ENCODE measurements around the gene DNHD1. TPM values are rescaled to one million over a fixed set of nuclear protein-coding genes. Genes with fewer than 3 reads are reported as not detected.

Gene DNHD1
- total RNA-seq, 1 experiment from 2014 or later, result 10.6 TPM

DNA sequence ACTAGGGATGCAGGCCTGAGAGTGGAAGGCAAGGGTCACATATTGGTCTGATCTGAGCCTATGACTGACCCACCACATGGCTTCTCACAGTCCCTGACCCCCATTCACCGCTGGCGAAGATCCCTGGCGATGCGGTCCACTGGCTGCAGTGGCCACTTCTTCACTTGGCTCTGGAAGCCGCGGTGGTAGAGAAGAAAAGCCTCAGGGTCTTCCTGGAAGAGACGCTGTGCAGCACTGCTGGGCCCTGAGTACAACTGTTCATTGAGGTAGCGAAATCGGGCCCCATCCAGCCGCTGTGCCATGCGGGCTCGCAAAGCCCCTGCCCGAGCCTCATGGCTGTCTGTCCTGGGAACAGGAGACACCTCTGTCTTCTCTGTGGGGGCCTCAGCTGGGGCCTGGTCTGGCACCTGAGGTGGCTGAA lies 104.0 kb downstream of the DNHD1 start:
- no peak for ATAC-seq
- TF ChIP-seq, protein P1, sequence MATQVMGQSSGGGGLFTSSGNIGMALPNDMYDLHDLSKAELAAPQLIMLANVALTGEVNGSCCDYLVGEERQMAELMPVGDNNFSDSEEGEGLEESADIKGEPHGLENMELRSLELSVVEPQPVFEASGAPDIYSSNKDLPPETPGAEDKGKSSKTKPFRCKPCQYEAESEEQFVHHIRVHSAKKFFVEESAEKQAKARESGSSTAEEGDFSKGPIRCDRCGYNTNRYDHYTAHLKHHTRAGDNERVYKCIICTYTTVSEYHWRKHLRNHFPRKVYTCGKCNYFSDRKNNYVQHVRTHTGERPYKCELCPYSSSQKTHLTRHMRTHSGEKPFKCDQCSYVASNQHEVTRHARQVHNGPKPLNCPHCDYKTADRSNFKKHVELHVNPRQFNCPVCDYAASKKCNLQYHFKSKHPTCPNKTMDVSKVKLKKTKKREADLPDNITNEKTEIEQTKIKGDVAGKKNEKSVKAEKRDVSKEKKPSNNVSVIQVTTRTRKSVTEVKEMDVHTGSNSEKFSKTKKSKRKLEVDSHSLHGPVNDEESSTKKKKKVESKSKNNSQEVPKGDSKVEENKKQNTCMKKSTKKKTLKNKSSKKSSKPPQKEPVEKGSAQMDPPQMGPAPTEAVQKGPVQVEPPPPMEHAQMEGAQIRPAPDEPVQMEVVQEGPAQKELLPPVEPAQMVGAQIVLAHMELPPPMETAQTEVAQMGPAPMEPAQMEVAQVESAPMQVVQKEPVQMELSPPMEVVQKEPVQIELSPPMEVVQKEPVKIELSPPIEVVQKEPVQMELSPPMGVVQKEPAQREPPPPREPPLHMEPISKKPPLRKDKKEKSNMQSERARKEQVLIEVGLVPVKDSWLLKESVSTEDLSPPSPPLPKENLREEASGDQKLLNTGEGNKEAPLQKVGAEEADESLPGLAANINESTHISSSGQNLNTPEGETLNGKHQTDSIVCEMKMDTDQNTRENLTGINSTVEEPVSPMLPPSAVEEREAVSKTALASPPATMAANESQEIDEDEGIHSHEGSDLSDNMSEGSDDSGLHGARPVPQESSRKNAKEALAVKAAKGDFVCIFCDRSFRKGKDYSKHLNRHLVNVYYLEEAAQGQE (IDR thresholded peaks at IDR 0.05; ENCODE audit: insufficient read depth in 1 of 2, low read depth in 2 of 2, low read length in 1 of 2), result no peak
- no peak for TF ChIP-seq SIN3A (IDR thresholded peaks at IDR 0.05; ENCODE audit: borderline replicate concordance, insufficient read depth, low read depth, low read length)
- TF ChIP-seq, protein P2, sequence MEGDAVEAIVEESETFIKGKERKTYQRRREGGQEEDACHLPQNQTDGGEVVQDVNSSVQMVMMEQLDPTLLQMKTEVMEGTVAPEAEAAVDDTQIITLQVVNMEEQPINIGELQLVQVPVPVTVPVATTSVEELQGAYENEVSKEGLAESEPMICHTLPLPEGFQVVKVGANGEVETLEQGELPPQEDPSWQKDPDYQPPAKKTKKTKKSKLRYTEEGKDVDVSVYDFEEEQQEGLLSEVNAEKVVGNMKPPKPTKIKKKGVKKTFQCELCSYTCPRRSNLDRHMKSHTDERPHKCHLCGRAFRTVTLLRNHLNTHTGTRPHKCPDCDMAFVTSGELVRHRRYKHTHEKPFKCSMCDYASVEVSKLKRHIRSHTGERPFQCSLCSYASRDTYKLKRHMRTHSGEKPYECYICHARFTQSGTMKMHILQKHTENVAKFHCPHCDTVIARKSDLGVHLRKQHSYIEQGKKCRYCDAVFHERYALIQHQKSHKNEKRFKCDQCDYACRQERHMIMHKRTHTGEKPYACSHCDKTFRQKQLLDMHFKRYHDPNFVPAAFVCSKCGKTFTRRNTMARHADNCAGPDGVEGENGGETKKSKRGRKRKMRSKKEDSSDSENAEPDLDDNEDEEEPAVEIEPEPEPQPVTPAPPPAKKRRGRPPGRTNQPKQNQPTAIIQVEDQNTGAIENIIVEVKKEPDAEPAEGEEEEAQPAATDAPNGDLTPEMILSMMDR (IDR thresholded peaks at IDR 0.05), result no peak
- TF ChIP-seq TCF7L2 (IDR thresholded peaks at IDR 0.05; ENCODE audit: low read depth, low read length), result no peak
- TF ChIP-seq POLR2AphosphoS5 (IDR thresholded peaks at IDR 0.05; ENCODE audit: low read depth, low read length), result no peak
- no peak for DNase-seq (ENCODE audit: low read depth, low spot score)
- H3K27ac ChIP-seq (ENCODE audit: low read length), result no peak overlapping the region
- no peaks in the 10 kb centered on the region for H3K27me3 ChIP-seq (ENCODE audit: control insufficient read depth, insufficient read depth, low read length)
- no peaks in the 10 kb centered on the region for H3K9me3 ChIP-seq (ENCODE audit: control insufficient read depth, insufficient read depth, low read depth, low read length)
- peaks cover 23% of the 10 kb centered on the region for H3K4me1 ChIP-seq (ENCODE audit: control insufficient read depth, insufficient read depth, low read length)
- CTCF ChIA-PET, result no interaction called here
- intact Hi-C loops (cut with micrococcal nuclease; ENCODE audit: unreplicated experiment) (loop anchor here (10.0 kb wide), 1 partner anchor 226 kb away; no protein-coding TSS in a partner anchor), in situ Hi-C loops (cut with HindIII; ENCODE audit: low pct_unique_long_range_greater_than_20kb, low sequenced_read_pairs) (no loop called here)
- POLR2A ChIA-PET, result no interaction called here
- H3K36me3 ChIP-seq (ENCODE audit: control insufficient read depth, insufficient read depth, low read length), result peaks cover 12% of the 10 kb centered on the region
- no peak overlapping the region for H3K4me3 ChIP-seq (ENCODE audit: low read depth in 2 of 2, low read length in 2 of 2)
- no TSS peak for BruUV-seq (replicated peaks)

DNA sequence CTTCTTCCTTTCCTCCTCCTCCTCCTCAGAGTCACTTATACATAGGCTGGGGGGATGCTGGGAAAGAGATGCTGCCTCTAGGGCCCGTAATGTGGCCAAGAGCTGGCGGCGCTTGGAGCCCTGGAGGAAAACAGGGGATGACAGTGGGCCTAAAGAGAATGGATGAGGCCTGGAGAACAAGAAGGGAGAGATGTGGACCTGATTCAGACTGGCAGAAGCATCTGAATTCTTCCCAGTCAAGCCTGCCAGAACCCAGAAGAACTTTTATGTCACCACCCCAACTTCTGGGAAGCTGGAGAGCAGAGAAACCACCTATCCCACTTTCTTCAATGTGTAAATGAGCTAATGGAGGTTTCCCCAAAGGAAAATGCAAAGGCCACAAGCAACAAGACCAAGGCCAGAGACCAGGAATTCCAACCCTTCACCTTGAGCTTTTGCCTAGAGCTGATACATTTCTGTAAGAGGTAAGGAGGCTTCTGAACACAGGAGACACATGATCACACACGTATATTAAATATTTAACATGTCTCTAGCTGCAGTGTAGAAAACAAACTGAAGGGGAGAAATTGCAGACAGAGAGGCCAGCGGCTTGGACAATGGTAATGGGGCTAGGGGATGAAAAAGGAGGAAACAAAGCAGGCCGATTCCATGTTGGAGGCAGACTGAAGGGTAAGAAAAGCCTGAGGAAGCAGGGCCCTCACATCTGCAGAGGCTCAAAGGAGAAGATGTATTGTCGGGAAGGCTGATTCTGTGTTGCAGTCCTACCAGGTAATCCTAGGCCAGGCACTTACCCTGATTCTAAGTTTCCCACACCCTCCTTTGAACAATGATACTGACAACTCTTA lies 105.2 kb downstream of the DNHD1 start:
- in situ Hi-C loops (cut with HindIII; ENCODE audit: low pct_unique_long_range_greater_than_20kb, low sequenced_read_pairs) (no loop called here), intact Hi-C loops (cut with micrococcal nuclease; ENCODE audit: unreplicated experiment) (loop anchor here (10.0 kb wide), 1 partner anchor 228 kb away; no protein-coding TSS in a partner anchor)
- ATAC-seq, result no peak
- TF ChIP-seq, protein P1 (IDR thresholded peaks at IDR 0.05; ENCODE audit: insufficient read depth in 1 of 2, low read depth in 2 of 2, low read length in 1 of 2), result no peak
- no peak for TF ChIP-seq POLR2AphosphoS5 (IDR thresholded peaks at IDR 0.05; ENCODE audit: low read depth, low read length)
- TF ChIP-seq TCF7L2 (IDR thresholded peaks at IDR 0.05; ENCODE audit: low read depth, low read length), result no peak
- TF ChIP-seq, protein P2 (IDR thresholded peaks at IDR 0.05), result no peak
- no peak for TF ChIP-seq SIN3A (IDR thresholded peaks at IDR 0.05; ENCODE audit: borderline replicate concordance, insufficient read depth, low read depth, low read length)
- DNase-seq (ENCODE audit: low read depth, low spot score), result no peak
- peaks cover 35% of the 10 kb centered on the region for H3K4me1 ChIP-seq (ENCODE audit: control insufficient read depth, insufficient read depth, low read length)
- no peaks in the 10 kb centered on the region for H3K27me3 ChIP-seq (ENCODE audit: control insufficient read depth, insufficient read depth, low read length)
- no peaks in the 10 kb centered on the region for H3K9me3 ChIP-seq (ENCODE audit: control insufficient read depth, insufficient read depth, low read depth, low read length)
- peak overlapping the region; percentile 98 for H3K27ac ChIP-seq (ENCODE audit: low read length)
- ChIA-PET CTCF (interaction anchor here (0.7 to 1.0 kb wide), 2 partner anchors 71 to 80 kb away, joined by 8 to 12 read pairs; no protein-coding TSS in a partner anchor), POLR2A (interaction anchor here (0.7 kb wide), 1 partner anchor 8 kb away, joined by 6 read pairs; no protein-coding TSS in a partner anchor)
- H3K4me3 ChIP-seq (ENCODE audit: low read depth in 2 of 2, low read length in 2 of 2), result peak overlapping the region; percentile 95 to 98
- H3K36me3 ChIP-seq (ENCODE audit: control insufficient read depth, insufficient read depth, low read length), result peaks cover 12% of the 10 kb centered on the region
- TSS peak; percentile 63 for BruUV-seq (replicated peaks)

Data from Panc1 (cell line).